ENCODE results near the gene KAZN.

Gene KAZN

GRCh38 chr1:14897997-14898645 lies 299.6 kb downstream of the KAZN start:
- no peak for DNase-seq

DNA sequence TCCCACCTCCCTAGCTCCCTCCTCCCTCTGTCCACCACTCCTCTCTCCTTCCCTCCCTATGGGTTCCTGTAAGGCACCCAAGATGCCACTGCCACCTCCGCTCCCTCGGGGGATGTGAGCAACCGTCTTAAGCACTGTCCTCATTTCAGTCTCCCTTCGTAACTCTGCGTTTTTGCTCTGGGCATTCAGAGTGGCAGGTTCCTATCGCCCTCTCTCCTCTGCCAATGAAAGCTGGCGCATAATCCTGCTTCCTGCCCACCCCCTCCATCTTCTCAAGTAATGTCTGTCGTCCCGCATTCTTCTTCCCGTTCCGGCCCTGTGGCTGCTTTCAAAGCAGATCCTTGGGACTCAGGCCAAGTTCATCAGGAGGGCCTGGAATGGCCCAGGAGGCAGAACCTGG lies 301.2 kb downstream of the KAZN start:
- DNase-seq: no peak

- no peak for DNase-seq
Observed at GRCh38 chr1:14901371-14901954, 303.0 kb downstream of the KAZN start.

- no peak for DNase-seq
Observed at GRCh38 chr1:14903922-14904321, 305.4 kb downstream of the KAZN start.

- no peak for DNase-seq
Observed at GRCh38 chr1:14906665-14907064, 308.2 kb downstream of the KAZN start.

DNA sequence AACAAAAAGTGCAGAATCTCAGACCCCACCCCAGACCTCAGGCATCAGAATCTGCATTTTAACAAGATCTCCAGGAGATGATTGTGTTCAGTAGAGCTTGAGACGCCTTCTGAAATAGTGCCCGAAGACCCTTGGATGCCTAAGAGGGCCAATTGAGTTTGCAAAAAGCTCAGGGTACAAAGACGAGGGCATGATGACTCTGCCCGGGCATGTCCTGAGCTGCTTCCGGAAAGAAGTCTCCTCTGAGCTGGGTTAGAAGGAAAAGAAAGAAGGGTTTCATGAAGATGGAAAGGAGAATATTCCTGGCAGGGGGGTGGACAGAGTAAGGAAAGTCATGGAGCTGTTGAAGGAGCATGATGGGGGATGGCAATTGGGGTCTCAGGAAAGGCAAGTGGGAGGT lies 308.9 kb downstream of the KAZN start:
- no peak for DNase-seq

- no peak for DNase-seq
Observed at GRCh38 chr1:14909273-14909672, 310.8 kb downstream of the KAZN start.

DNA sequence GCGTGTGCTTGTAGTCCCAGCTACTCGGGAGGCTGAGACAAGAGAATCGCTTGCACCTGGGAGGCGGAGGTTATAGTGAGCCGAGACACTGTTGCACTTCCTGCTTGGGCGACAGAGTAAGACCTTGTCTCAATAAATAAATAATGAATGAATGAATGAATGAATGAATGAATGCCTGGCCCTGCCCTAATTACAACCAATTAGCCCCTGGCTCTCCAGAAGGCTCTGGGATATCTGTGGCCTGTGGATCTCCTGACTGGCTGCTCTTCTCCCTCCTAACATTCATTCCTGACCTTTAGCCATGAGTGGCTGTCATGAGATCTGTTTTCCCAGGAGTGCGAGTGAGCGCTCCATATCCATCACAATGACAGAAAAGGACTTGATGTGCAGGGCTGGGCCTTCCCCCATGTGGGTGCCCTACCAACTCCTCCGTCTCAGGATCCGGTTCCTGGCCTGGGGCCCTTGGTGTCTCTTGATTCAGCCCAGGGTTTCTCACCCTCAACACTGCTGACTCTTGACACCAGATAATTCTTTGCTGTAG lies 311.5 kb downstream of the KAZN start:
- DNase-seq: no peak

- DNase-seq: no peak
Observed at GRCh38 chr1:14910984-14911721, 312.7 kb downstream of the KAZN start.

GRCh38 chr1:14912839-14913481 lies 314.5 kb downstream of the KAZN start:
- DNase-seq: no peak

DNA sequence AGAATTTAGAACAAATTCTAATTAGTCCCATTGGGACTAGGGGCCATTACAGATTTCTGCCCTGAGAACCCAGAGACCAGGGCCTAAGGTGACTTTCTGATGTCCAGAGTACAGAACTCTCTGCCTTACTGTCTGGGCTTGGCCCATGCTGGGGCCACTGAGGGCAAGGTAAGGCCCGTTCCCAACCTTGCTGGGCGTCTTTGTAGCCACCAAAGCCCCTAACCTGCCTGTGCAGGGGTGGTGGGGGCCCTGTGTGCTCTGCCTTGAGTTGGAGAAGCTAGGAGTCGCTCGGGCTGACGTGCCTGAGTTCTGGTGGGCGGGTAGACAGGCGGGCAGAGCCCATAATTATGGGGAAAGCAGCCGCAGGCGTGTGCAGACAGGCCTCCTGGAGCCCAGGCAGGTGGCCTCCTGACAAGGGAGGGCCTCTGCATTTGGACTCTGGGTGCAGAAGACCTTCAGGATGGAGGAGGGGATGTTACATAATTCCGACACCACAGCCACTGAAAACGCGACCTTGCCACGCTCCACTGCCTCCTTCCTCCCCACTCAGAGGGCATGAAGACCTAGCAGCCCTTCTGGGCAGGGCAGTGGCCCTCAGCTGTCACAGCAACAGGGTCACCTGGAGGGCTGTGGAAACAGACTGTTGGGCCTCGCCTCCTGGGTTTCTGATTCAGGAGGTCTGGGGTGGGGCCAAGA lies 315.1 kb downstream of the KAZN start:
- no peak for DNase-seq

DNA sequence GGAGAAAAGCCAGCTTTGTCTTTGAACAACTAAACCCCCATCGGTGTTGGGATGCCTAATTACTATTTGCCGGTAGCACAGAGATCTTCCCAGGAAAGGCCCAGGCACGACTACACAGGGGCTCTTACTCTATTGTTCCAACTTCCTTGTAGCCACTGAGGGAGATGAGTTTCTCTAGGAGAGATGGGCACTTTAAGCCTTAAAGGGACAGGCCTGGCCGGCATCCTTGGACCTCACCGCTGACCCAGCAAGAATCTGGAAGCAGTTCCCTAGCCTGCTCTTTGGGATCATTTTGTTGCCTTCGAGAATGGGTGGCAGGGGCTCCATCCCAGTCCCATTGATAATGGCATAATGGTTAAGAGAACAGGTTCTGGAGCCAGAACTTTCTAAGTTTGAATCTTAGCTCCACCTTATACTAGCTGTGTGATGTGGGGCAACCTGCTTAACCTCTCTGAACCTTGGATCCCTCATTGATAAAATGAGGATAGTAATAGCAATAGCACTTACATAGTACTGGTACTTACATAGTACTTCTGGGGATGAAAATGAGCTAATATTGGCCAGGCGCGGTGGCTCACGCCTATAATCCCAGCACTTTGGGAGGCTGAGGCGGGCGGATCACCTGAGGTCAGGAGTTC lies 316.0 kb downstream of the KAZN start:
- no peak for DNase-seq

- DNase-seq: no peak
Observed at GRCh38 chr1:14915356-14916054, 317.0 kb downstream of the KAZN start.

- no peak for DNase-seq
Observed at GRCh38 chr1:14919289-14919688, 320.8 kb downstream of the KAZN start.

DNA sequence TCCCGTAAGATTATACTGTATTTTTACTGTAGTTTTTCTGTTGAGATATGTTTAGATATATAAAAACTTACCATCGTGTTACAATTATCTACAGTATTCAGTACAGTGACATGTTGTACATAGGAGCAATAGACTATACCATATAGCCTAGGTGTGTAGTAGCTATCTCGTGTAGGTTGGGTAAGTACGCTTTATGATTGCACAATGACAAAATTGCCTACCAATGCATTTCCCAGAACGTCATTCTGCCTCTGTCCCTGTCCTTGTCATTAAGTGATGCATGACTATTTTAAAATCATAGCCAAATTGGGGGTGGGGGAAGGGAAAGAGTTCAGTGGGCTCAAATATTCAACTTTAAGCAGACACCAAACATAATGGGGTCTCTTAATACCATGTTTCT lies 321.3 kb downstream of the KAZN start:
- DNase-seq: no peak

- no peak for DNase-seq
Observed at GRCh38 chr1:14921057-14921456, 322.6 kb downstream of the KAZN start.

DNA sequence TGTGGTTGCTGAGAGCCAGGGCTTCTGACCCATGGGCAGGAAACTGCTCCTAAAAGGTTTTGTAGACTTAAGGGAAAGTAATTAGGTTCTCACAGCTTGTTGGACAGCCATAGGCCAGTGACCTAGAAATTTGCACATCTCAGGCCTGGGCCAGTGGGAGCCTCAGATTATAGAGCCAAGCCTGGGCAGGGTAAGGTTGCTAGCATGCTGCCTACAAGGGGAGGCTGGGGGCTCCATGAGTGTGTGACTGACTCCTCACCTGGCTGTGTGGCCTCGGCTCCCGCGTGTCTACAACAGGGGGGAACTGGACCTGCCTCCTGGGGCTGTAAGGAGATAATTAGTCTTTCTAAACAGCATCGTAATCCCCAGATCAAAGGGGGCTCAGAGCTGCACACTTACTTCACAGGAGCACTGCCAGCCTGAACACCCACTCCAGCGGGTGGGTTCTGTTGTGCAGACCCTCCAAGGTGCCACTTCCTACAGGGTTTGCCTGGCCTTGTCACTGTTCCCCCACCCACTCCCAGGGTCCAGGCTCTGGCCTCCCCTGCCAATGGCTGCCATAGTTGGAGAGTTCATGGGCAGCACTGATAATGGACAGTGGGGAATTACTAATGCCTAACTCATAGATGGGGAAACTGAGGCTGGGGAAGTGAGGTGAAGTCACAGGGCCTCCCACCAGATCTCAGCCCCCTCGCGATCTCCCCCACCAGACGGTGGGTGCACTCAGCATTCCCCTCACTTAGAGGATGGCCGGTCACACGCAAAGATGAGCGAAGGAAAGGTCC lies 324.6 kb downstream of the KAZN start:
- no peak for DNase-seq

GRCh38 chr1:14923727-14924452 lies 325.4 kb downstream of the KAZN start:
- peak; percentile 52 for DNase-seq

DNA sequence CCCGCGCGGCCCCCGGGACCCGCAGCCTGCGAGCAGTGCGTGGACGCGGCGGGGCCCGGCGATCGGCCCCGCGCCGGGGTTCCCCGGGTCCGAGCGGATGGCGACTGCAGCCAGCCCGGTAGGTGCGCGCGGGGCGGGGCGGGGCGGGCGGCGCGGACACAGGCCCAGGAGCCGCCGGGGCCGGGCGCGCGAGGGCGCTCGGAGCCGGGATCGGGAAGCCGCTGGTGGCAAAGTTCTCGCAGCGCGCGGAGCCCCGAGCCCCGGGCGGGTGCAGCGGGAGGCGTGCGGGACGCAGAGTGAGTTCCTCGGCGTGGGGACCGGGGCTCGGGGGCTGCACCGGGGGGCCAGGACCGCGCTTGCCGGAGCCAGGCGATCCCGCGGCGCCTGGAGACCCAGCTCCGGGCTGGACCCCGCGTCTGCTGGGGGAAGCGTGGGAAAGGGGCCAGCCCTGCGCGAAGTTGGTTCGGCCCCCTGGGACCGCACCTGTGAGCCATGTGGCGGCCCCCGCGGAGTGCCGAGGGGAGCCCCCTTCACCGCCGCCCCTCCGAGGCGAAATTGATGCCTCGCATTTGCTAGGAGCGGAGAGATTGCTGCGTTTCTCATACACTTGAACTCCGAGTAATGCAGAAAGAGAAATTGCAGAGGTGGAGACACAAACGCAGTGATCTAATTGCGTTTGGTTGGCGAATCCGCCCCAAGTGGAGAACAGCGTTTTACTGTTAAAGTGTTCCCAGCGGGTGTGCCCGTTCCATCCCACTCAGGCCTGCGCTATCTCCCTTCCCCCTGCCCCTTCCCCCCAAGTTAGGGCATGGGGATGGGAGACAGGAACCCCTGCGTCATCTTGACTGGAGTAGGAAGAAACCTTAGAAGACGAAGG lies 326.2 kb downstream of the KAZN start:
- DNase-seq: no peak
